ENCODE measurements around the gene ZG16B. TPM values are rescaled to one million over a fixed set of nuclear protein-coding genes. Genes with fewer than 3 reads are reported as not detected.

Gene ZG16B
- total and polyA plus RNA-seq, 2 donors (not counting 1 experiment from before 2014, with no cell fraction given) = not detected

DNA sequence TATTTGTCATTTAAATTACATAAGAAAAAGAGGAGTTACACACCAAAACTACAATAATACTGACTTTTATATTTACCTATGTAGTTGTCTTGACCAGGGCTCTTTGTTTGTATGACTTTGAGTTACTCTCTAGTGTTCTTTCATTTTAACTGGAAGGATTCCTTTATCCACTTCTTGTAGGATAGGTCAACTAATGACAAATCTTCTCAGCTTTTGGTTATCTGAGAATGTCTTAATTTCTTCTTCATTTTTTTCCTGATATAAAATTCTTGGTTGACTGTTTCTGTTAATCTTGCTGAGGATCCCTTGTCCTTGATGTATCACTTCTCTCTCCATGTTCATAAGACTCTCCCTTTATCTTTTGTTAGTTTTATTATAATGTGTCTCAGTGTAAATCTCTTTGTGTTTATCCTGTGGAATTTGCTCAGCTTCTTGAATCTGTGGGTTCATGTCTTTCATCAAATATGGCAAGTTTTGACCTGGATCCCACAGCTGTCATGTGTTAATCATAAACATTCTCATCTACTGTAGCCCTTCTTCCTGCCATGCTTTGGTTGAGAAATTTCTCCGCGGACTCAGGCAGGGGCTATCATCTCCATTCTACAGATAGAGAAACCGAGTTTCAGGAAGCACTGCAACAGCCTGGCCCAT, 26.4 kb upstream of the ZG16B start:
- Histone ChIP-seq H3K36me3 (replicated peaks in 1 of 2; ENCODE audit: control extremely low read depth in 1 of 2, control insufficient read depth in 1 of 2, extremely low read depth in 1 of 2, insufficient read depth in 2 of 2, low read length in 1 of 2) (no peaks in the 10 kb centered on the region), H3K4me2 (replicated peaks; ENCODE audit: low read depth, low read length, poor library complexity, severe bottlenecking) (no peak overlapping the region), H3K9me3 (ENCODE audit: control extremely low read depth in 1 of 3, control insufficient read depth in 2 of 3, insufficient read depth in 1 of 3, low read length in 2 of 3) (peaks cover 0 to 13% (median 7%) of the 10 kb centered on the region in 3 donors), H3K4me1 (ENCODE audit: control insufficient read depth in 2 of 2, insufficient read depth in 2 of 2, low read length in 2 of 2) (no peaks in the 10 kb centered on the region), H2AFZ (ENCODE audit: insufficient read depth, low read depth, low read length, poor library complexity, severe bottlenecking) (no peak overlapping the region), H3K9ac (ENCODE audit: low read length) (no peak overlapping the region), H3K27ac (ENCODE audit: low read length in 2 of 2) (no peak overlapping the region), H3K4me3 (ENCODE audit: control extremely low read depth in 1 of 5, extremely low read depth in 1 of 5, insufficient read depth in 1 of 5, low read depth in 2 of 5, low read length in 4 of 5) (no peak overlapping the region), H3K79me2 (ENCODE audit: control insufficient read depth, insufficient read depth, low read length) (no peaks in the 10 kb centered on the region), H4K20me1 (ENCODE audit: control insufficient read depth, insufficient read depth, low read length, poor library complexity, severe bottlenecking) (no peaks in the 10 kb centered on the region), H3K27me3 (replicated peaks in 1 of 4; ENCODE audit: control extremely low read depth in 1 of 4, control insufficient read depth in 3 of 4, insufficient read depth in 4 of 4, low read length in 3 of 4) (peaks cover 0 to 13% (median 6%) of the 10 kb centered on the region in 4 experiments)
- ChIA-PET POLR2A (no interaction called here), CTCF (no interaction called here)
- WGBS (ENCODE audit: insufficient coverage) = no CpG with 5 or more reads among the region's 3 CpGs
- H3K4me3 Mint-ChIP-seq = no peak overlapping the region
- DNase-seq = no peak
- intact Hi-C loops (cut with micrococcal nuclease) = no loop called here
- no peaks in the 10 kb centered on the region for H3K9me3 Mint-ChIP-seq (ENCODE audit: insufficient read depth)
- no peak overlapping the region for H3K27ac Mint-ChIP-seq
- TF ChIP-seq CTCF (IDR thresholded peaks at IDR 0.05) (no peak), EZH2 (IDR thresholded peaks at IDR 0.05; ENCODE audit: borderline replicate concordance, insufficient read depth, low read depth, low read length, poor library complexity, severe bottlenecking) (no peak)
- H3K4me1 Mint-ChIP-seq = no peaks in the 10 kb centered on the region
- no peak for ATAC-seq (ENCODE audit: low read depth)
- H3K27me3 Mint-ChIP-seq = peaks cover 27% of the 10 kb centered on the region

- Histone ChIP-seq H3K9me3 (ENCODE audit: control extremely low read depth in 1 of 3, control insufficient read depth in 2 of 3, insufficient read depth in 1 of 3, low read length in 2 of 3) (peaks cover 0 to 13% (median 7%) of the 10 kb centered on the region in 3 donors), H3K79me2 (ENCODE audit: control insufficient read depth, insufficient read depth, low read length) (no peaks in the 10 kb centered on the region), H3K36me3 (replicated peaks in 1 of 2; ENCODE audit: control extremely low read depth in 1 of 2, control insufficient read depth in 1 of 2, extremely low read depth in 1 of 2, insufficient read depth in 2 of 2, low read length in 1 of 2) (no peaks in the 10 kb centered on the region), H3K4me3 (ENCODE audit: control extremely low read depth in 1 of 5, extremely low read depth in 1 of 5, insufficient read depth in 1 of 5, low read depth in 2 of 5, low read length in 4 of 5) (no peak overlapping the region), H3K4me1 (ENCODE audit: control insufficient read depth in 2 of 2, insufficient read depth in 2 of 2, low read length in 2 of 2) (no peaks in the 10 kb centered on the region), H2AFZ (ENCODE audit: insufficient read depth, low read depth, low read length, poor library complexity, severe bottlenecking) (no peak overlapping the region), H3K4me2 (replicated peaks; ENCODE audit: low read depth, low read length, poor library complexity, severe bottlenecking) (no peak overlapping the region), H4K20me1 (ENCODE audit: control insufficient read depth, insufficient read depth, low read length, poor library complexity, severe bottlenecking) (no peaks in the 10 kb centered on the region), H3K9ac (ENCODE audit: low read length) (no peak overlapping the region), H3K27ac (ENCODE audit: low read length in 2 of 2) (no peak overlapping the region), H3K27me3 (replicated peaks in 1 of 4; ENCODE audit: control extremely low read depth in 1 of 4, control insufficient read depth in 3 of 4, insufficient read depth in 4 of 4, low read length in 3 of 4) (peaks cover 0 to 13% (median 6%) of the 10 kb centered on the region in 4 experiments)
- ATAC-seq (ENCODE audit: low read depth) (no peak), DNase-seq (no peak)
- no peaks in the 10 kb centered on the region for H3K4me1 Mint-ChIP-seq
- TF ChIP-seq CTCF (IDR thresholded peaks at IDR 0.05) (no peak), EZH2 (IDR thresholded peaks at IDR 0.05; ENCODE audit: borderline replicate concordance, insufficient read depth, low read depth, low read length, poor library complexity, severe bottlenecking) (no peak)
- H3K9me3 Mint-ChIP-seq (ENCODE audit: insufficient read depth) = peaks cover 5% of the 10 kb centered on the region
- peaks cover 37% of the 10 kb centered on the region for H3K27me3 Mint-ChIP-seq
- H3K27ac Mint-ChIP-seq = no peak overlapping the region
- POLR2A ChIA-PET = no interaction called here
- WGBS (ENCODE audit: insufficient coverage) = 89% methylated on average over 4 of the region's 4 CpGs
- CTCF ChIA-PET = no interaction called here
- intact Hi-C loops (cut with micrococcal nuclease) = no loop called here
- no peak overlapping the region for H3K4me3 Mint-ChIP-seq
Observed at GRCh38 chr16:2804728-2805127, 25.4 kb upstream of the ZG16B start.
